ENCODE measurements around the gene VMAC.
"Not testable (repeated sequence)": the region's sequence is repeated elsewhere in the genome, so short reads cannot be mapped to it uniquely, and the experiment has no call there.

Gene VMAC, protein sequence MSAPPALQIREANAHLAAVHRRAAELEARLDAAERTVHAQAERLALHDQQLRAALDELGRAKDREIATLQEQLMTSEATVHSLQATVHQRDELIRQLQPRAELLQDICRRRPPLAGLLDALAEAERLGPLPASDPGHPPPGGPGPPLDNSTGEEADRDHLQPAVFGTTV

DNA sequence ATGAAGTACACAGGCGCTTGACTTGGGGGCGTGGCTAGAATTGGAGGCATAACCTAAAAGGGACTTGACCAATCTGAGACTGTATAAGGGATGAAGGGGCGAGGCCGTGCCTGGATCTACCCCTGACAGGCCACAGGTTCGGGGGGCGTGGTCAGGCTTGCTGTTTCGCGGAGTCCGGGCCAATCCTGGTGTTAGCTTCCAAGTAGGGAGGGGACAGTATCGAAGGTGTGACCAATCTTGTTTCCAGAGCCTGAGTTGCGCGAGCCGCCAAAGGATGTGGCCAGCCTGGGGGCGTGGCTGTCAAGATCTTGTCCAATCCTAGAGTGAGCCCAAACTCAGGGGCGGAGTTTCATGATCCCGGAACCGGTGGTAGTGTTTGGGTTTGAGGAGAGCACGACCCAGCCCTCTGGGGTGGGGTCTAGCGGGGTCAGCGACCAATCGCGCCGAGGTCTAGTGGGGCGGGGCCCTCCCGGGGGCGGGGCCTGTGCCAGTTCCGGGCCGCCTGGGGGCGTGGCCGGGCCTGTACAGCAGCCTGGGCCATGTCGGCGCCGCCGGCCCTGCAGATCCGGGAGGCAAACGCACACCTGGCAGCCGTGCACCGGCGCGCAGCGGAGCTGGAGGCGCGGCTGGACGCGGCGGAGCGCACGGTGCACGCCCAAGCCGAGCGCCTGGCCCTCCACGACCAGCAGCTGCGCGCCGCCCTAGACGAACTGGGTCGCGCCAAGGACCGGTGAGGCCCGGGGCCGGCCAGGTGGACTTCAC lies at the start of gene VMAC:
VMAC (plus strand) TSS at position 521 of the 762 bp plus-strand sequence; CDS start at position 540, 19 bp downstream.
- peak; percentile 99 to 100 for DNase-seq (ENCODE audit: extremely low read depth in 1 of 2, low read depth in 1 of 2)

DNA sequence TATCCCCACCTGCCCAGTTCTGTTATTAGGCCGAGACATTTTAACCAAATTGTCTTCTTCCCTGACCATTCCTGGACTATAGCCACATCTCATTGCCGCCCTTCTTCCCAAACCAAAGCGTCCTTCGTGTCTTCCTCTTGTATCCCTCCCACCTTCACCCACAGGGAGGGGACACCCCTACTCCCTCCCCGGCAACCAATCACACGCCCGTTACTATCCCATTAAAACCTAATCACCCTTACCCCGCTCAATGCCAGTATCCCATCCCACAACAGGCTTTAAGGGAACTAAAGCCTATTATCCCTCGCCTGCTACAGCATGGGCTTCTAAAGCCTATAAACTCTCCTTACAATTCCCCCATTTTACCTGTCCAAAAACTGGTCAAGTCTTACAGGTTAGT lies 49.5 kb upstream of the VMAC start:
- DNase-seq (ENCODE audit: extremely low read depth in 1 of 2, low read depth in 1 of 2), result not testable (repeated sequence)

DNA sequence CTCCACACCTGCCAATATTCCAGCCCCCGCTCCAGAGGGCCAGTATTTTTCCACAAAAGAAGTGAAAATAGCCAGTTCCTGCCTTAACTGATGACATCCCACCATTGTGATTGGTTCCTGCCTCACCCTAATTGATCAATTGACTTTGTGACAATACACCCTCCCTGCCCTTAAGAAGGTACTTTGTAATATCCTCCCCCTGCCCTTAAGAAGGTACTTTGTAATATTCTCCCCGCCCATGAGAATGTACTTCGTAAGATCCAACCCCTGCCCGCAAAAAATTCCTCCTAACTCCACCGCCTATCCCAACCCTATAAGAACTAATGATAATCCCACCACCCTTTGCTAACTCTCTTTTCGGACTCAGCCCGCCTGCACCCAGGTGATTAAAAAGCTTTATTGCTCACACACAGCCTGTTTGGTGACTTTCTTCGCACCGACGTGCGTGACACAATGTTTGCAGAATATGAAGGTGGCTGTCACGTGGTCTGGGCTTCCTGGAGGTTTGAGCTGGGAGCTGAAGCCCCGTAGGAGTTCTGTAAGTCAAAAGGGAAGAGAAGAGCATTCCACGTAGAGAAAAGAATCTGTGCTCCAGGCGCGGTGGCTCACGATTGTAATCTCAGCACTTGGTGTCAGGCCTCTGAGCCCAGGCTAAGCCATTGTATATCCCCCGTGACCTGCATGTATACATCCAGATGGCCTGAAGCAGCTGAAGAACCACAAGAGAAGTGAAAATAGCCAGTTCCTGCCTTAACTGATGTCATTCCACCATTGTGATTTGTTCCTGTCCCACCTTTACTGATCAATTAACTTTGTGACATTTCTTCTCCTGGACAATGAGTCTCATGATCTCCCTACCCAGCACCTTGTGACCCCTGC lies 47.2 kb upstream of the VMAC start:
- no peak for DNase-seq (ENCODE audit: extremely low read depth in 1 of 2, low read depth in 1 of 2)

DNA sequence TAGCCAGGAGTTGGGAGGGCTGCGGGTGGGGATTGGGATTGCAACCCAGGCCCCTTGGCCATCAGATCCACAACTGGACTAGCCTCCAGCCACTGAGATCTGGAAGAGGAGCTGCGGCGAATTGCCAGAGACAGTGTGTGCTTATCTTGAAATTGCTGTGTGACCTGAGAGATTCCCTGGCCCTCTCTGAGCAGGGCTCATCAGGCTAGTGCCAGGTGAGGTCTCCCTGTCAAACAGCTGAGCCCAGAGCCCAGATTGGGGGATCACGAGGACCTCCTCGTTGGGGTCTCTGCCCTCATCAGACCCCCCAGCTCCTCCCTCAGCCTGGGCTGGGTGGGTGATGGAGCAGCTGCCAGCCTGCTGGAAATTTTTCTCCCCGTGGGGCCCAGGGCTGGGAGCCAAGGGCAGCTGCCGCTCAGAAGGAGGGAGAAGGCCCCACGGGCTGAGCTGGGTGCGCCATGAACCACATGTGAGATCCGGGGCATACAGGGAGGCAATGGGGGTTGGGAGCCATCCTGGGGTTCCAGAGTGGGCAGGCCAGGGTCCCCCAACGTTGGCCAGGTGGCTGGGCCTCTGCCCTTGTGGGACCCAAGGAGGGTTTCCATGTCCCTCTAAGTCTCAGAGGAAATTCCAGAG lies 41.5 kb upstream of the VMAC start:
- no peak for DNase-seq (ENCODE audit: extremely low read depth in 1 of 2, low read depth in 1 of 2)

DNA sequence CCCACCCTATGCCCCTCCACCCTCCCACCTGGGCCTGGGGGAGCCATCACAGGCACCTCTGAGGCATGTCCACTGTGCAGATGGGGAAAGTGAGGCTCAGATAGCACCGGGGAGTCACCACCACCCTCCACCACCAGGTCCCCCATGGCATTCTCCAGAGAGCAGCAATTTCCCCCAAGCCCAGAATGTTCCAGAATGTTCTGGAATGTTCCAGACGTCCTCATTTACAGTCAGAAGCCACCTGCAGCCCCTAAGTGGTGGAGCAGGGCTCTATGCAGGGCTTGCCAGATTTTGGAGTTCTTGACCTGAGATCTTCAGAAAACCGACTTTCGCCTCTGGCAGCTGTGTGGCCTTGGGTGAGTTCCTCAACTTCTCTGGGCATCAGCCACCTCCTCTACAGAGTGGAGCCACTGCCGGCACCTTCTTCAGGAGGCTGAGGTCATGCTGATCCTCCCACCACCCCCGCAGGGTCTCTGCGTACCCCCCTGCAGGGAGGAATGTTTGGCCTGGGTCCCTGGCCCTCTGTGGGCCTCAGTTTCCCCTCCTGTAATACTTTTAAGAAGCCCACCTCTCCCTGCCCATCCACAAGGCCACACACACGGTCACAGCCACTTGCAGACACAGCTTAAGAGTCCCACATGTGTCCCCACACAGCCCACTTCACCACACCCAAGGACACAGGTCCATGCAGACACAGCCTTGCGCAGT lies 40.5 kb upstream of the VMAC start:
- no peak for DNase-seq (ENCODE audit: extremely low read depth in 1 of 2, low read depth in 1 of 2)

DNA sequence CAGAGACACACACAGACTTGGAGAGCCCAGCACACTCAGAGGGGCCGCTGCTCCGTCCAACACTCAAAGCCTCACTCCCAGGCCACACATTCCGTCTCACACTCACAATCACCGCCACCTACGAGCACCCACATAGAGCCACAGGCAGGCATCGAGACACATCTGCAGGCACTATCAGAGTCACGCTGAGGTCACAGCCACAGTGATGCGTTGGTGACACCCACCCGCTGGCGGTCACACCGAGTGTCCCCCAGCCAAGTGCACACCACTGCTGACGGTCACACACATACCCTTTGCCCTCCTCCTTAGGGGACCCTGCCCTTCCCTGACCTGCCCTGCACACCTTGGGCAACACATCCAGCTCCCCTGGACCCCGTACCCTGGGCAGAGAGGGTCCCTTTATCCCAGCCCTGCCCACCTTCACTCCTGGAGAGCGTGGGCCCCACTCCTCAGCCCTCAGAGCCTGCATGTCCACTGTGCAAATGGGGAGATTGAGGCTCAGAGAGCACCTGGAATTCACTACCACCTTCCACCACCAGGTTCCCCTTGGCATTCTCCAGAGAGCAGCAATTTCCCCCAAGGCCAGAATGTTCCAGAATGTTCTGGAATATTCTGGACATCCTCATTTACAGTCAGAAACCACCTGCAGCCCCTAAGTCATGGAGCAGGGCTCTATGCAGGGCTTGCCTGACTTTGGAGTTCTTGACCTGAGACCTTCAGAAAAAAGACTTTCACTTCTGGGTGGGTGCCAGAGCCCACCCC lies 39.8 kb upstream of the VMAC start:
- DNase-seq (ENCODE audit: extremely low read depth in 1 of 2, low read depth in 1 of 2), result no peak

DNA sequence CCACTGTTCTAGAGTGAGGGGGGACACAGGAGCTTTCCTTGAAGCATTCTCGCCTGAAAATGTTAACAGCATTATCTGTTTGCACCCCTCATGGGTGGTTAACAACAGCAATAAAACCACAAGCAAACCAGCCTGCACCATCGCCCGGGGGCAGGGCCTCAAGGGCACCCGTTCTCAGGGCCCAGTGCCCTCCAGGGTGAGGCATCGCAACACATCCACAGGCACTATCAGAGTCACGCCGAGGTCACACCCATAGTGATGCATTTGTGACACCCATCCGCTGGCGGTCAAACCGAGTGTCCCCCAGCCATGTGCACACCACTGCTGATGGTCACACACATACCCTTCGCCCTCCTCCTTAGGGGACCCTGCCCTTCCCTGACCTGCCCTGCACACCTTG lies 38.9 kb upstream of the VMAC start:
- DNase-seq (ENCODE audit: extremely low read depth in 1 of 2, low read depth in 1 of 2), result no peak

DNA sequence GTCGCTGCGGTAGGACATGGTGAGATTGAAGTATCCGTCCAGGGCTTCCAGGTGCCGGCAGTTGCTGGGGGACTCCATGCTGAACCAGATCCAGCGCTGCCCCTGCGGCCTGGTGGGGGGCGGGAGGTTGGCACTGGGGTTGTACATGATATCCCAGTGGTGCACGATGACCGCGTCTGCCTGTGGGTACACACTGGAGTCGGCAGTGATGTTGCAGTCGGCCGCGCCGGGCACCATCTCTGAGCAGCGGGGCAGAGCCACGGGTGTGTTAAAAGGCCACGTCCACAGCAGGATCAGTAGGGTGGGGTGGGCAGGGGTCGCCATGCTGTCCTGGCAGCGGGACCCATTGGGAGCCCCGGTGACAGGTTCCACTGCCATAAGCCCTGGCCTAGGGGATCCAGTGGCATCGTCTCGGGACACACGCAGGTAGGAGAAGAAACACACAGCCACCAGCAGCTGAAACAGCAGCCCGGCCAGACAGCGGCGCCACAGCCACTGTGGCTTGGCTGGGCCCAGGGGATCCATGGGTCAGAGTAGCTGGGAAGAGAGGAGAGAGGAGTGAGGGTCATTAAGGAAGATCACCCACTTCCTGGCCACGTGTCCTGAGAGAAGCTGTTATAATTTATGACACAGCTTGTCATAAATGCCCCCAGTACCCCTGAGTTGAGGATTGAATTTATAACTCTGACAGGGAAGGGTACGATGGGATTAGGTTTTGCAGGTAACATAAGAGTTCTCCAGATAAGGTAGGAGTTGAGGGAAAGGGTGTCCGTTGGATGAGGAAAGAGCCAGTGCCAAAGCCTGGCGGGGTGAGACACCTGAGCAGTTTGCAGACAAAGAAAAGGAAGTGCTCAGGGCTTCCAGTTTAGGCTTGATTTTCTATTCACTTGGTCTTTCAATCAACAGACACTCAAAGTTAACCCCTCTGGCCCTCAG lies 37.2 kb upstream of the VMAC start:
- no peak for DNase-seq (ENCODE audit: extremely low read depth in 1 of 2, low read depth in 1 of 2)

DNA sequence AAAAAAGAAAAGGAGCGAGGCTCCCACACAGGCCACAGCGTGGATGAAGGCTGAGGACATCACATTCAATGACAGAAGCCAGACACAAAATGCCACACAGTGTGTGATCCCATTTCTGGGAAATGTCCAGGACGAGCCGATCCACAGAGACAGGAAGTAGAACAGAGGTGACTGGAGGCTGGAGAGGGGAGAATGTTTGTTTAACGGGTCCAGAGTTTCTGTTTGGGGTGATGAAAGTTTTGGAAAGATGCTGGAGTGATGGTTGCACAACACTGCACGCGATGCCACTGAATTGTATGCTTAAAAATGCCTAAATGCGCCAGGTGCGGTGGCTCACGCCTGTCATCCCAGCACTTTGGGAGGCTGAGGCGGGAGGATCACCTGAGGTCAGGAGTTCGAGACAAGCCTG lies 33.7 kb upstream of the VMAC start:
- no peak for DNase-seq (ENCODE audit: extremely low read depth in 1 of 2, low read depth in 1 of 2)

DNA sequence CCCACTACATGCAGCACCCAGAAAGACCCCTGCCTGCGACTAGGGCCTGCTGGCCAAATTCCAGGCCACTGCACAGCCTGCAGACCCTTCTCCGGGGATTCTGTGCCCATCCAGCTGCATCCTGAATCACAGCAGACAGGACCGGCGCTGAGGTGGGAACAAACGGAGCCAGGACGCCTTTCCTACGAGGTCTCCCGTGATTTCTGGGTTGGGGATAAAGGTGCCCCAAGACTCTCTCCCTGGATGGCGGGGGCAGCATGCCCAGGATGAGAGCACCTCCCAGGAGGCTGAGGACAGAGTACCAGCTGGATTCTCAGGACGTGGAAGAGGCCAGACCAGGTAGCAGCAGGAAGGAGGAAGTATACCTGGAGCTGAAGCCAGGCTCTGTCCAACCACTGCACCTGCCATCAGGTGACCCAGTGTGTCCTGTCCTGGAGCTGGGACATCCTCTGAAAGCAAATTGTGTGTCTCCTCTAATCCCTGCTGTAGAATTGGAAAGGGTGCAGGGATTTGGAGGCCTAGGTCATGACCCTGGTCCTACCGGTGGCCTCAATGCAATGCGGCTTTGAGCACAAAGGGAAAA lies 31.0 kb upstream of the VMAC start:
- no peak for DNase-seq (ENCODE audit: extremely low read depth in 1 of 2, low read depth in 1 of 2)

DNA sequence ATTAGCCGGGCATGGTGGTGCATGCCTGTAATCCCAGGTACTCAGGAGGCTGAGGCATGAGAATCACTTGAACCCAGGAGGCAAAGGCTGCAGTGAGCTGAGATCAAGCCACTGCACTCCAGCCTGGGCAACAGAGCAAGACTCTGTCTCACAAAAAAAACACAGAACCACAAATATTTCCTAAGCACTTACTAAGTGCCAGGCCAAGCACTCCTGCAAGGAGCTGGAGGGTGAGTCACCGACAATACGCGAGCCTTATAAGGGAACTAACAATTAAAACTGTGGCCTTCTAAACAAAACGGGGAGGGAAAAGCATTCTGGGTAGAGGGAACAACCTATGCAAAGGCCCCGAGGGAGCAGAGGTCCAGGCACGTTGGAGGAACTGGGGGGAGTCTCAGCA lies 30.2 kb upstream of the VMAC start:
- DNase-seq (ENCODE audit: extremely low read depth in 1 of 2, low read depth in 1 of 2), result not testable (repeated sequence)

DNA sequence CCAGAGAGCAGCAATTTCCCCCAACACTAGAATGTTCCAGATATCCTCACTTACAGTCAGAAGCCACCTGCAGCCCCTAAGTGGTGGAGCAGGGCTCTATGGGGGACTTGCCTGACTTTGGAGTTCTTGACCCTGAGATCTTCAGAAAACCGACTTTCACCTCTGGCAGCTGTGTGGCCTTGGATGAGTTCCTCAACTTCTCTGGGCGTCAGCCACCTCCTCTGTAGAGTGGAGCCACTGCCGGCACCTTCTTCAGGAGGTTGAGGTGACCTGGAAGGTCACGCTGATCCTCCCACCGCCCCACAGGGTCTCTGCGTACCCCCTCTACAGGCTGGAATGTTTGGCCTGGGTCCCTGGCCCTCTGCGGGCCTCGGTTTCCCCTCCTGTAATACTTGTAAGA lies 27.2 kb upstream of the VMAC start:
- DNase-seq (ENCODE audit: extremely low read depth in 1 of 2, low read depth in 1 of 2), result no peak

DNA sequence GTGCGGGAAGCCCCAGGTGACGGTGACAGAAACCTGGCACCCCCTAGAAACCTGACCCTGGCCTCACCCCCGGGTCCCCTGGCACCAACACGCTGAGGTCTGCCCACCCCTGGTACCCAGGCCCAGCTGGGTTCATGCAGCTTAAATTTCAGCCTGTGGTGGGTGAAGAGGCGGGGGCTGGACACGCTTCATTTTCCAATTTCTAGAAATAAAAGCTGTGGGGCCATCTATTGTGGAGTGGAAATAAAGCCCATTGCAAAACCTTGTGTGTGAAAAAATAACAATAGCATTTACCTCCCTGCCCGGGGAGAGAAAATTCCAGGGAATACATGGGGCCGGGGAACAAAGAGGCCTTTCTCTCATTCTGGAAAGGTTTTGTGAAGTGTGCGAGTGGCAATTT lies 26.8 kb upstream of the VMAC start:
- no peak for DNase-seq (ENCODE audit: extremely low read depth in 1 of 2, low read depth in 1 of 2)

DNA sequence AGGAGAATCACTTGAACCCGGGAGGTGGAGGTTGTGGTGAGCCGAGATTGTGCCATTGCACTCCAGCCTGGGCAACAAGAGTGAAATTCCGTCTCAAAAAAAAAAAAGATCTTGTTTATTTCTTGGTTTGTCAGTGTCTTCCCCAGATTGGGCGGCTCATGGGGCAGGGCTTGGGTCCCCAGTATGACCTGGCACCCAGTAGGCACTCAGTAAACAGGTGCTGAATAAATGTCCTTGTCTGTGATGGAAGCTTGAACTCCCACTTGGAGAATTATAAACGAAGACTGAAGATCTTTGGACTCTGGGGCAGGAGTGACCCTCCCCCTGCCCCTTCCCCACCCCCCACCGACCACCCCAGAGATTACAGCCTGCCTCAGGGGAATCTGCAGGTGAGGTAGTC lies 24.5 kb upstream of the VMAC start:
- no peak for DNase-seq (ENCODE audit: extremely low read depth in 1 of 2, low read depth in 1 of 2)

DNA sequence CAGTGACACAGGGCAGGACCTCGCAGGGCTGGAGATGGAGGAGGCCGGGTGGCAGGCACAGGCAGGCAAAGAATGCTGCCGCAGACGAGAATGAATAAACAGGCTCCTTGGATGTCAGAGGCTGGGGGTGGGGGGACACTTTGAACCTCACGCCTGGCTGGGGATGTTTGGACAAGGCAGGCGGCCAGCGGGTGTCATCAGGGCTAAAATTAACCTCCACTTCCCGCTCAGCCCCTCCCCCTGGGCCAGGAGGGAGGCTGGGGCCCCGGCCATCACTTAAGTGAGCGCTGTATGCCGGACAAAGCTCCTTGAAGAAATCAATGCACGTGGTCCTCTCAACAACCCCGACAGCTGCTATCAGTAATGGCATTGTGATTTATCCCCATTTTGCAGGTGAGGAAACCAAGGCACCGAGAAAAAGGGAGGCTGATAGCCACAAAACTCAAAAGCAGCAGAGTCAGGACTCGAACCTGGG lies 24.0 kb upstream of the VMAC start:
- no peak for DNase-seq (ENCODE audit: extremely low read depth in 1 of 2, low read depth in 1 of 2)

DNA sequence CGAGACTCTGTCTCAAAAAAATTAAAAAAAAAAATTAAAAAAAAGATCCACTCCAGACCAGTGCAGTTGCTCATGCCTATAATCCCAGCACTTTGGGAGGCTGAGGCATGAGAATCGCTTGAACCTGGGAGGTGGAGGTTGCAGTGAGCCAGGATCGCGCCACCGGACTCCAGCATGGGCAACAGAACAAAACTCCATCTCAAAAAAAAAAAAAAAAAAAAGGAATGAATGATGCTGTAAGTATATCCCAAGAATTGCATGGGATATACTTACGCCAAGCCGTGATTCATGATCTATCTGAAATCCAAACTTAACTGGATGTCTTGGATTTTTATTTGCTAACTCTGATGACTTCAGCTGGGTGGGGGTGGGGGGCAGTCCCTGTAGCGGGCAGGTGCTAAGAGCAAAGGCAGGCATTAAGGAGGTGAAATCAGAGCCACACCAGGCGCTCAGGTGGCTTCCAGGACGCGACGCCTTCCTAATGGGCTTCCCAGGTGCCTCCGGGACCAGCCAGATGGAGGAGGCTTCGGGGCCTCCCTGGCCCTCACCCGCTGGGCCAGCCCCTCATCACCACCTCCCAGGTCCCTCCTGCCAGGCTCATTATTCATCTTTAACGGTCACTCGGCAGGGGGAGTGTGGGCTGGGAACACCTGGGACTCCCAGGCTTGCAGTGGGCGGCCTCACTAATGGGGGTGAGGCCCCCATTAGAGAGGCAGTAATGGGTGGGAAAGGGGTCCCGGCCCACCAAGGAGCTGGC lies 23.0 kb upstream of the VMAC start:
- DNase-seq (ENCODE audit: extremely low read depth in 1 of 2, low read depth in 1 of 2), result no peak

DNA sequence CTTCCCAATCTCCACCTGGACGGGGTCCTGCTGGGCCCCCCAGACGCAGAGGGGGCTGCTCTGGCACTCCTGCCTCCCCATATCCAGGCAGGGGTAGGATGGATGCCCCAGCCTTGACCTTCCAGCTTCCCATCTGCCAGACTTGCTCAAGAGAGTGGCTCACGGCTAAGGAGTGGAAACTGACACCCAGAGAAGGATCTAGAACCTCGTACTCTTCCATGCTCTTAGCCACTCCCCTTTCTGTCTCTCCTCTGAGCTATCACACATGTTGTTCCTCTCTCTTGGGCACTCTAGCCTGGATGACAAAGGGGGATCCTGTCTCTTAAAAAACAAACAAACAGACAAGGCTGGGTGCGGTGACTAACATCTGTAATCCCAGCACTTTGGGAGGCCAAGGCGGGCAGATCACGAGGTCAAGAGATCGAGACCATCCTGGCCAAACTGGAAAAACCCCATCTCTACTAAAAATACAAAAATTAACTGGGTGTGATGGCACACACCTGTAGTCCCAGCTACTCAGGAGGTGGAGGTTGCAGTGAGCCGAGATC lies 22.2 kb upstream of the VMAC start:
- DNase-seq (ENCODE audit: extremely low read depth in 1 of 2, low read depth in 1 of 2), result no peak

Measured in stimulated activated CD8-positive, alpha-beta memory T cell treated with anti-CD3 and anti-CD28 coated beads, Interleukin-7, amount 100 ng/mL, for 48 hours (primary cell).